Embryonic facial prominence (tissue), 1 donor: ENCODE results near the gene SPSB4.
"Not testable (repeated sequence)": the region's sequence is repeated elsewhere in the genome, so short reads cannot be mapped to it uniquely, and the experiment has no call there.

ENCODE experiments used
- DNase-seq: peaks from one replicate; pipeline ENCODE4 v3.0.0-alpha.2; 2016; ENCODE audit errors: extremely low spot score

The SPSB4 gene

GRCh38 chr3:141115789-141116541 is 64.8 kb downstream of the SPSB4 start:
- DNase-seq, result no peak

GRCh38 chr3:141116721-141117120 is 65.6 kb downstream of the SPSB4 start:
- DNase-seq, result no peak

GRCh38 chr3:141117982-141118381 is 66.8 kb downstream of the SPSB4 start:
- not testable (repeated sequence) for DNase-seq

GRCh38 chr3:141122455-141123030 is 71.4 kb downstream of the SPSB4 start:
- no peak for DNase-seq

GRCh38 chr3:141123677-141124410 is 72.7 kb downstream of the SPSB4 start:
- no peak for DNase-seq

GRCh38 chr3:141124715-141125114 is 73.6 kb downstream of the SPSB4 start:
- no peak for DNase-seq

GRCh38 chr3:141125351-141125750 is 74.2 kb downstream of the SPSB4 start:
- DNase-seq, result no peak

- DNase-seq, result no peak
Measured at GRCh38 chr3:141126661-141127343, 75.7 kb downstream of the SPSB4 start.

GRCh38 chr3:141127344-141128125 is 76.4 kb downstream of the SPSB4 start:
- DNase-seq, result no peak

- DNase-seq, result no peak
Measured at GRCh38 chr3:141128126-141128777, 77.1 kb downstream of the SPSB4 start.

- no peak for DNase-seq
Measured at GRCh38 chr3:141129049-141129448, 77.9 kb downstream of the SPSB4 start.

- no peak for DNase-seq
Measured at GRCh38 chr3:141129541-141130011, 78.4 kb downstream of the SPSB4 start.

- no peak for DNase-seq
Measured at GRCh38 chr3:141143517-141143916, 92.4 kb downstream of the SPSB4 start.

GRCh38 chr3:141146979-141147470 is 95.9 kb downstream of the SPSB4 start:
- no peak for DNase-seq

- DNase-seq, result no peak
Measured at GRCh38 chr3:141147657-141148056, 96.5 kb downstream of the SPSB4 start.

GRCh38 chr3:141148169-141148568 is 97.0 kb downstream of the SPSB4 start:
- DNase-seq, result no peak

- no peak for DNase-seq
Measured at GRCh38 chr3:141148770-141149169, 97.6 kb downstream of the SPSB4 start.

- no peak for DNase-seq
Measured at GRCh38 chr3:141150081-141150830, 99.1 kb downstream of the SPSB4 start.

- DNase-seq, result no peak
Measured at GRCh38 chr3:141150931-141151330, 99.8 kb downstream of the SPSB4 start.

- DNase-seq, result no peak
Measured at GRCh38 chr3:141151439-141151838, 100.3 kb downstream of the SPSB4 start.
